IMR-90 (cell line): Measurements from ENCODE around the gene EXOC1L. TPM values are rescaled to one million over a fixed set of nuclear protein-coding genes. Genes with fewer than 3 reads are reported as not detected.

Source experiments
- ATAC-seq: fragments of 200-7000 bp; cut with Tn5 transposase; 2 replicates; pipeline ENCODE4 v1.9.1; 2020; ENCODE audit warnings: low read depth, mild to moderate bottlenecking, moderate library complexity
- BruUV-seq: library from RNA; stranded (reverse); fragments of 400-500 nt; replicated peaks from 2 replicates; lab custom pipeline; 2021; lab: Mats Ljungman, UMichigan
- CTCF ChIA-PET: fragments of 300-600 bp; formaldehyde crosslinking; extraction: SDS; loops from one replicate; lab custom pipeline; 2021; ENCODE audit warnings: antibody characterized with exemption; lab: Yijun Ruan, JAX
- POLR2A ChIA-PET: fragments of 300-600 bp; sonication (Branson Sonifier 250); formaldehyde crosslinking; loops from one replicate; lab custom pipeline; 2022; ENCODE audit warnings: antibody characterized with exemption; ENCODE audit not compliant: unreplicated experiment; lab: Charles Lee
- DNase-seq: peaks from one replicate; pipeline ENCODE4 v3.0.0; 2013
- H2AFZ ChIP-seq: replicated peaks from 2 replicates; pipeline ENCODE3; 2013; ENCODE audit warnings: low read length, mild to moderate bottlenecking; ENCODE audit not compliant: poor library complexity
- H2AK5ac ChIP-seq: 2 replicates; pipeline ENCODE4 v1.6.1; 2013; ENCODE audit warnings: low read depth, low read length, inconsistent platforms
- H2AK9ac ChIP-seq: replicated peaks from 2 replicates; pipeline ENCODE3; 2013; ENCODE audit warnings: mild to moderate bottlenecking, low read depth, low read length, moderate library complexity; ENCODE audit not compliant: poor library complexity
- H2BK120ac ChIP-seq: 2 replicates; pipeline ENCODE4 v1.6.1; 2013; ENCODE audit warnings: low read depth, low read length, inconsistent platforms
- H2BK15ac ChIP-seq: 3 replicates; pipeline ENCODE4 v1.6.1; 2013; ENCODE audit warnings: low read depth, low read length, inconsistent platforms
- H2BK20ac ChIP-seq: 2 replicates; pipeline ENCODE4 v1.6.1; 2013; ENCODE audit warnings: low read depth, mild to moderate bottlenecking, inconsistent platforms, low read length, moderate library complexity
- H2BK5ac ChIP-seq: 2 replicates; pipeline ENCODE4 v1.6.1; 2013; ENCODE audit warnings: mild to moderate bottlenecking, low read depth, low read length, inconsistent platforms; ENCODE audit not compliant: poor library complexity, severe bottlenecking
- H3K14ac ChIP-seq: replicated peaks from 2 replicates; pipeline ENCODE4 v1.6.1; 2013; ENCODE audit warnings: low read depth, low read length, inconsistent platforms
- H3K18ac ChIP-seq: 2 replicates; pipeline ENCODE4 v1.6.1; 2013; ENCODE audit warnings: low read depth, low read length, control low read depth
- H3K23ac ChIP-seq: 2 replicates; pipeline ENCODE4 v1.6.1; 2013; ENCODE audit warnings: low read depth, low read length, inconsistent platforms
- H3K27ac ChIP-seq: 2 replicates; pipeline ENCODE4 v1.5.1; 2013; ENCODE audit warnings: mild to moderate bottlenecking, control low read depth, low read length; ENCODE audit not compliant: insufficient read depth
- H3K27me3 ChIP-seq: 2 replicates; pipeline ENCODE4 v1.6.1; 2013; ENCODE audit warnings: low read length; ENCODE audit not compliant: control insufficient read depth, insufficient read depth
- H3K36me3 ChIP-seq: 2 replicates; pipeline ENCODE4 v1.6.1; 2013; ENCODE audit warnings: low read length, mixed read lengths; ENCODE audit not compliant: control insufficient read depth, insufficient read depth
- H3K4ac ChIP-seq: 2 replicates; pipeline ENCODE4 v1.6.1; 2013; ENCODE audit warnings: low read depth, low read length, inconsistent platforms
- H3K4me1 ChIP-seq: 2 replicates; pipeline ENCODE4 v1.6.1; 2013; ENCODE audit warnings: low read length, mixed read lengths; ENCODE audit not compliant: control insufficient read depth, insufficient read depth
- H3K4me2 ChIP-seq: 2 replicates; pipeline ENCODE4 v1.6.1; 2013; ENCODE audit warnings: low read depth, mild to moderate bottlenecking, control low read depth, low read length, moderate library complexity
- H3K4me3 ChIP-seq: 2 replicates; pipeline ENCODE4 v1.5.1; 2013; ENCODE audit warnings: low read depth, mild to moderate bottlenecking, control low read depth, low read length, moderate library complexity; ENCODE audit not compliant: insufficient read depth
- H3K56ac ChIP-seq: 2 replicates; pipeline ENCODE4 v1.6.1; 2013; ENCODE audit warnings: low read length, inconsistent platforms; ENCODE audit not compliant: insufficient read depth; ENCODE audit errors: extremely low read depth
- H3K79me1 ChIP-seq, 2 experiments: 2 replicates each; pipeline ENCODE4 v1.6.1; 2013; ENCODE audit warnings: low read length in 2 of 2, inconsistent platforms in 1 of 2, low read depth in 1 of 2
- H3K9ac ChIP-seq: 2 replicates; pipeline ENCODE4 v1.6.1; 2013; ENCODE audit warnings: low read depth, low read length, control low read depth
- H3K9me1 ChIP-seq: 2 replicates; pipeline ENCODE4 v1.6.1; 2013; ENCODE audit warnings: low read length, inconsistent platforms; ENCODE audit not compliant: insufficient read depth
- H3K9me3 ChIP-seq: 2 replicates; pipeline ENCODE4 v1.6.1; 2013; ENCODE audit warnings: low read length; ENCODE audit not compliant: control insufficient read depth, insufficient read depth
- H4K20me1 ChIP-seq: 2 replicates; pipeline ENCODE4 v1.6.1; 2013; ENCODE audit warnings: low read length, inconsistent platforms; ENCODE audit not compliant: insufficient read depth
- H4K5ac ChIP-seq: 2 replicates; pipeline ENCODE4 v1.6.1; 2013; ENCODE audit warnings: mild to moderate bottlenecking, low read depth, low read length, control low read depth
- H4K8ac ChIP-seq, 2 experiments: 2 replicates each; pipeline ENCODE4 v1.6.1; 2013; ENCODE audit warnings: low read depth in 2 of 2, low read length in 2 of 2, control low read depth in 1 of 2, inconsistent platforms in 1 of 2
- H4K91ac ChIP-seq: 2 replicates; pipeline ENCODE4 v1.6.1; 2013; ENCODE audit warnings: low read depth, low read length, inconsistent platforms; ENCODE audit not compliant: insufficient read depth
- BHLHE40 ChIP-seq: fragments of 150-350 bp; IDR thresholded peaks from 2 replicates; pipeline ENCODE4 v1.6.1; 2016; ENCODE audit warnings: mild to moderate bottlenecking, low read depth, low read length
- CEBPB ChIP-seq: IDR thresholded peaks from 2 replicates; pipeline ENCODE4 v1.6.1; 2012; ENCODE audit warnings: low read depth, low read length, improper control_type of control experiment
- CHD1 ChIP-seq: IDR thresholded peaks from 2 replicates; pipeline ENCODE4 v1.6.1; 2012; ENCODE audit warnings: low read depth, low read length, improper control_type of control experiment
- FOS ChIP-seq: fragments of 150-350 bp; IDR thresholded peaks from 2 replicates; pipeline ENCODE4 v1.6.1; 2016; ENCODE audit warnings: low read depth, low read length
- MAZ ChIP-seq: IDR thresholded peaks from 2 replicates; pipeline ENCODE4 v1.6.1; 2012; ENCODE audit warnings: low read depth, mild to moderate bottlenecking, low read length, improper control_type of control experiment, moderate library complexity, borderline replicate concordance
- NFE2L2 ChIP-seq: fragments of 150-350 bp; IDR thresholded peaks from 2 replicates; pipeline ENCODE4 v1.6.1; 2016; ENCODE audit warnings: low read depth, mild to moderate bottlenecking, low read length
- POLR2A ChIP-seq: IDR thresholded peaks from 2 replicates; pipeline ENCODE4 v1.6.1; 2012; ENCODE audit warnings: mild to moderate bottlenecking, low read depth, low read length
- RAD21 ChIP-seq: IDR thresholded peaks from 2 replicates; pipeline ENCODE4 v1.6.1; 2012; ENCODE audit warnings: low read length, improper control_type of control experiment
- RFX5 ChIP-seq: IDR thresholded peaks from 2 replicates; pipeline ENCODE4 v1.8.0; 2012; ENCODE audit warnings: low read depth, mild to moderate bottlenecking, low read length, moderate library complexity
- WGBS, 2 experiments: methylation state at CpG; one replicate each; pipeline versions ENCODE4 v1.1.5 to v1.1.7; 2013; ENCODE audit warnings: missing lambda C conversion rate in 2 of 2; ENCODE audit not compliant: insufficient read length in 1 of 2; ENCODE audit errors: extremely low coverage in 2 of 2; 5-methylcytosine and 5-hydroxymethylcytosine counted together
- dilution Hi-C: fragments of 300-500 bp; cut with HindIII; formaldehyde crosslinking; loops from one replicate; pipeline ENCODE4 v1.14.3; 2018; ENCODE audit warnings: low sequenced_read_pairs; ENCODE audit not compliant: unreplicated experiment
- in situ Hi-C: fragments of 300-500 bp; cut with MboI; formaldehyde crosslinking; loops from 3 replicates; pipeline ENCODE4 v1.14.3; 2019; ENCODE audit warnings: low sequenced_read_pairs, inconsistent platforms, mixed read lengths
- intact Hi-C: fragments of 100-400 bp; cut with micrococcal nuclease; formaldehyde crosslinking; loops from 2 replicates; pipeline ENCODE4 v1.10.0; 2022
- polyA plus RNA-seq, 3 experiments: library from polyadenylated mRNA; depleted of rRNA; stranded (reverse); fragments of >200 nt; gene quantifications; 2 replicates each; pipeline ENCODE4 v1.2.3, GENCODE V29; 2012; ENCODE audit warnings: low replicate concordance in 1 of 3
- total RNA-seq: library from RNA; depleted of rRNA; stranded (reverse); fragments of >200 nt; gene quantifications from 2 replicates; pipeline ENCODE4 v1.2.3, GENCODE V29; 2012
- TF ChIP-seq, protein P1 (sequence below): fragments of 150-350 bp; IDR thresholded peaks from 2 replicates; pipeline ENCODE4 v1.6.1; 2017; ENCODE audit warnings: mild to moderate bottlenecking, antibody characterized with exemption, low read length, low read depth

The EXOC1L gene
- total and polyA plus RNA-seq, 2 of the 4 experiments (the other 2 are of a cell fraction), result not detected

DNA sequence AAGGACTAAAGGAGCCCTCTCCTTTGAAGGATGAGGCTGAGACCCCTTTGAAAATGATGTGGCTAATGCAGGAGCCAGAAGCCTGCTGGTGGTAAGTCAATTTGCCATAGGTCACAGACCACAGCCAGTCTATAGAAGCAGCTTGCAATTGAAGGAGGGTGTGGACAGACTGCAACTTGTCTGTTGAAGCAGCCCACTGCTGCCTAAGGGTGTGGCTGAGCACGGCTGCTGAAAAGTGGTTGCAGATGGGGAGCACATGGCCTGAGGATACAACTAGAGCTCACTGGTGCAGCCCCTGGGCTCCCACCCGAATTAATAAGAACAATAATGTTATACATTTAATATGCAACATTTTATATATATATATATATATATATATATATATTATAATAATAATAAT is 11.4 kb upstream of the EXOC1L start:
- Histone ChIP-seq H4K5ac (no peak overlapping the region), H3K27me3 (peaks cover 2% of the 10 kb centered on the region; the same call in 1 of the 2 replicates), H3K23ac (no peak overlapping the region), H3K18ac (no peak overlapping the region), H2BK15ac (no peak overlapping the region), H3K4ac (no peak overlapping the region), H2AK9ac (no peak overlapping the region), H2BK120ac (no peak overlapping the region), H3K4me3 (no peak overlapping the region), H3K4me2 (no peak overlapping the region), H2AFZ (no peak overlapping the region), H3K36me3 (no peaks in the 10 kb centered on the region), H3K9ac (no peak overlapping the region), H3K79me1 (no peaks in the 10 kb centered on the region), H3K9me3 (no peaks in the 10 kb centered on the region), H3K14ac (no peak overlapping the region), H3K9me1 (no peaks in the 10 kb centered on the region), H4K91ac (no peak overlapping the region), H3K56ac (no peak overlapping the region), H2BK20ac (no peak overlapping the region), H4K8ac (no peak overlapping the region), H3K4me1 (no peaks in the 10 kb centered on the region), H2BK5ac (no peak overlapping the region), H4K20me1 (no peaks in the 10 kb centered on the region), H2AK5ac (no peak overlapping the region), H3K27ac (no peak overlapping the region)
- ChIA-PET POLR2A (no interaction called here), CTCF (no interaction called here)
- no CpG with 5 or more reads among the region's 2 CpGs for WGBS, 2 experiments
- in situ Hi-C loops (no loop called here), intact Hi-C loops (no loop called here), dilution Hi-C loops (no loop called here)
- ATAC-seq (no peak), DNase-seq (no peak)
- BruUV-seq, result no TSS peak
- TF ChIP-seq FOS (no peak), CEBPB (no peak), RFX5 (no peak), RAD21 (no peak), CHD1 (no peak), POLR2A (no peak), NFE2L2 (no peak), BHLHE40 (no peak), MAZ (no peak)
- TF ChIP-seq, protein P1, sequence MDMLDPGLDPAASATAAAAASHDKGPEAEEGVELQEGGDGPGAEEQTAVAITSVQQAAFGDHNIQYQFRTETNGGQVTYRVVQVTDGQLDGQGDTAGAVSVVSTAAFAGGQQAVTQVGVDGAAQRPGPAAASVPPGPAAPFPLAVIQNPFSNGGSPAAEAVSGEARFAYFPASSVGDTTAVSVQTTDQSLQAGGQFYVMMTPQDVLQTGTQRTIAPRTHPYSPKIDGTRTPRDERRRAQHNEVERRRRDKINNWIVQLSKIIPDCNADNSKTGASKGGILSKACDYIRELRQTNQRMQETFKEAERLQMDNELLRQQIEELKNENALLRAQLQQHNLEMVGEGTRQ, result no peak
